ENCODE measurements around the gene KLF6. TPM values are rescaled to one million over a fixed set of nuclear protein-coding genes. Genes with fewer than 3 reads are reported as not detected.

Gene KLF6
- total RNA-seq, 1 experiment from 2014 or later = 94.5 TPM

GRCh38 chr10:3783682-3784432, 1.2 kb downstream of the KLF6 start:
- TF ChIP-seq EZH2 (IDR thresholded peaks at IDR 0.05; ENCODE audit: low read length, unreplicated experiment) (no peak), EZH2phosphoT487 (IDR thresholded peaks at IDR 0.05; ENCODE audit: borderline replicate concordance, low read length) (no peak), CTCF (conservative IDR thresholded peaks at IDR 0.05; ENCODE audit: low read depth, low read length) (no peak)
- intact Hi-C loops (cut with micrococcal nuclease) = loop anchor here (2.0 to 10.0 kb wide), 4 partner anchors 498 to 987 kb away; no protein-coding TSS in a partner anchor
- ChIA-PET POLR2A (ENCODE audit: unreplicated experiment) (interaction anchor here (0.5 to 0.8 kb wide), 6 partner anchors 21 to 987 kb away, joined by 4 to 7 read pairs (median 6); no protein-coding TSS in a partner anchor), CTCF (interaction anchor here (1.0 kb wide), 1 partner anchor 45 kb away, joined by 3 read pairs; no protein-coding TSS in a partner anchor)
- no peaks in the 10 kb centered on the region for H3K9me3 ChIP-seq (ENCODE audit: low read length)
- BruUV-seq (replicated peaks) = TSS peak; percentile 31
- H3K36me3 ChIP-seq (ENCODE audit: low read depth, low read length) = peaks cover 55% of the 10 kb centered on the region
- H3K4me2 ChIP-seq (ENCODE audit: low read length) = peak overlapping the region; percentile 88
- H3K79me2 ChIP-seq (ENCODE audit: low read length) = peaks cover 68% of the 10 kb centered on the region
- peaks cover 3% of the 10 kb centered on the region for H3F3A ChIP-seq (ENCODE audit: low read length, unreplicated experiment)
- no peaks in the 10 kb centered on the region for H3K9me2 ChIP-seq (replicated peaks; ENCODE audit: low read length)
- no peak for ATAC-seq
- H3K27ac ChIP-seq (ENCODE audit: low read length) = peak overlapping the region; percentile 98
- H3K9ac ChIP-seq (ENCODE audit: low read length) = peak overlapping the region; percentile 100
- H2AFZ ChIP-seq (ENCODE audit: low read length) = no peak overlapping the region
- peaks cover 38% of the 10 kb centered on the region for H3K4me1 ChIP-seq (ENCODE audit: insufficient read depth, low read length)
- peaks cover 53% of the 10 kb centered on the region for H4K20me1 ChIP-seq (ENCODE audit: low read length)
- H3K27me3 ChIP-seq (ENCODE audit: low read length) = no peaks in the 10 kb centered on the region
- peak overlapping the region; percentile 96 for H3K4me3 ChIP-seq (ENCODE audit: low read length)
- peak; percentile 70 for DNase-seq

- Histone ChIP-seq H3K4me2 (ENCODE audit: low read length) (peak overlapping the region; percentile 88), H3K36me3 (ENCODE audit: low read depth, low read length) (peaks cover 60% of the 10 kb centered on the region), H4K20me1 (ENCODE audit: low read length) (peaks cover 58% of the 10 kb centered on the region), H3K4me3 (ENCODE audit: low read length) (peak overlapping the region; percentile 96), H3F3A (ENCODE audit: low read length, unreplicated experiment) (peaks cover 3% of the 10 kb centered on the region), H3K9ac (ENCODE audit: low read length) (peak overlapping the region; percentile 100), H3K9me3 (ENCODE audit: low read length) (no peaks in the 10 kb centered on the region), H3K27ac (ENCODE audit: low read length) (peak overlapping the region; percentile 98), H3K79me2 (ENCODE audit: low read length) (peaks cover 74% of the 10 kb centered on the region), H3K9me2 (replicated peaks; ENCODE audit: low read length) (no peaks in the 10 kb centered on the region), H3K27me3 (ENCODE audit: low read length) (no peaks in the 10 kb centered on the region), H3K4me1 (ENCODE audit: insufficient read depth, low read length) (peaks cover 43% of the 10 kb centered on the region), H2AFZ (ENCODE audit: low read length) (no peak overlapping the region)
- TSS peak; percentile 21 for BruUV-seq (replicated peaks)
- POLR2A ChIA-PET (ENCODE audit: unreplicated experiment) = interaction anchor here (0.5 to 0.8 kb wide), 7 partner anchors 22 to 988 kb away, joined by 3 to 7 read pairs (median 4); no protein-coding TSS in a partner anchor
- DNase-seq (peak; percentile 42), ATAC-seq (0 out of 2 replicates have a peak, but pooled peaks have one; percentile 1)
- intact Hi-C loops (cut with micrococcal nuclease) = loop anchor here (2.0 to 10.0 kb wide), 4 partner anchors 499 to 988 kb away; no protein-coding TSS in a partner anchor
- CTCF ChIA-PET = no interaction called here
- TF ChIP-seq EZH2 (IDR thresholded peaks at IDR 0.05; ENCODE audit: low read length, unreplicated experiment) = no peak
- no peak for TF ChIP-seq EZH2phosphoT487 (IDR thresholded peaks at IDR 0.05; ENCODE audit: borderline replicate concordance, low read length)
- TF ChIP-seq CTCF (conservative IDR thresholded peaks at IDR 0.05; ENCODE audit: low read depth, low read length) = no peak
Measured at GRCh38 chr10:3783316-3783681, 1.7 kb downstream of the KLF6 start.

Data from PC-3 (cell line).